Heart left ventricle (tissue), 16 donors: ENCODE results near the gene DVL1. TPM values are rescaled to one million over a fixed set of nuclear protein-coding genes. Genes with fewer than 3 reads are reported as not detected.
A peak's percentile ranks its signal among the peaks of the same experiment; 100 is the strongest.

Source experiments
- ATAC-seq, 4 donors: fragments of 200-7000 bp; cut with Tn5 transposase; one replicate each; pipeline ENCODE4 v1.9.1; 2020 to 2022; ENCODE audit warnings: moderate library complexity in 4 of 4, mild to moderate bottlenecking in 3 of 4, moderate number of reproducible peaks in 1 of 4
- DNase-seq, 5 donors: peaks; one replicate each; pipeline ENCODE4 v3.0.0-alpha.2; 2020
- H3K27ac ChIP-seq, 12 donors: fragments of 200-600 bp; sonication (generic) in 4 of 12; one replicate each; pipeline versions ENCODE4 v1.5.0 to v1.8.0; 2016 to 2022; ENCODE audit warnings: mild to moderate bottlenecking in 2 of 12
- H3K27me3 ChIP-seq, 9 donors: fragments of 200-600 bp; sonication (generic) in 2 of 9; one replicate each; pipeline versions ENCODE4 v1.5.1 to v1.8.0; 2016 to 2022; ENCODE audit warnings: mild to moderate bottlenecking in 3 of 9
- H3K36me3 ChIP-seq, 9 donors: fragments of 200-600 bp; sonication (generic) in 2 of 9; one replicate each; pipeline versions ENCODE4 v1.5.0 to v1.8.0; 2018 to 2022; ENCODE audit warnings: mild to moderate bottlenecking in 2 of 9
- H3K4me1 ChIP-seq, 12 donors: fragments of 200-600 bp; sonication (generic) in 4 of 12; one replicate each; pipeline versions ENCODE4 v1.5.0 to v1.8.0; 2016 to 2022; ENCODE audit warnings: mild to moderate bottlenecking in 3 of 12
- H3K4me3 ChIP-seq, 12 donors: fragments of 200-600 bp; sonication (generic) in 4 of 12; one replicate each; pipeline versions ENCODE4 v1.5.0 to v1.8.0; 2017 to 2022; ENCODE audit warnings: mild to moderate bottlenecking in 9 of 12, moderate library complexity in 4 of 12
- H3K9me3 ChIP-seq, 12 donors: fragments of 200-600 bp; sonication (generic) in 4 of 12; one replicate each; pipeline versions ENCODE4 v1.5.0 to v1.8.0; 2016 to 2022; ENCODE audit warnings: mild to moderate bottlenecking in 1 of 12
- POLR2A ChIP-seq, 2 donors: fragments of 450-650 bp; IDR thresholded peaks; one replicate each; pipeline ENCODE4 v1.6.1; 2017; ENCODE audit warnings: antibody characterized with exemption in 2 of 2, mild to moderate bottlenecking in 2 of 2, moderate library complexity in 2 of 2
- WGBS, 4 donors: extraction: QIAGEN DNeasy Blood & Tissue Kit in 2 of 4; methylation state at CpG; one replicate each; pipeline versions ENCODE4 v1.1.5 to v1.1.7; 2013 to 2018; 5-methylcytosine and 5-hydroxymethylcytosine counted together
- intact Hi-C, 10 donors: fragments of 100-400 bp; cut with DNase I; formaldehyde crosslinking; loops; one replicate each; pipeline versions ENCODE4 v1.11.1 to v1.14.2; 2022
- polyA plus RNA-seq, 2 donors: library from polyadenylated mRNA; stranded (reverse); fragments of 200-250 nt; gene quantifications; one replicate each; pipeline ENCODE4 v1.2.3, GENCODE V29; 2013
- total RNA-seq, 9 donors: library from RNA; depleted of rRNA in 2 of 9; stranded (reverse); fragments of >200 nt in 2 of 9; fragmentation: NEBNext Ultra II Directional in 3 of 9; extraction: Animal tissue kit (Norgen Biotek cat#: 25700) in 3 of 9; gene quantifications; one replicate each; pipeline versions ENCODE4 v1.1.0 to v1.2.4, GENCODE V29; 2016 to 2023
- TF ChIP-seq, protein P1 (sequence below), 12 donors: fragments of 200-600 bp; sonication (generic) in 4 of 12; IDR thresholded peaks; one replicate each; pipeline versions ENCODE4 v1.5.0 to v1.8.0; 2018 to 2022; ENCODE audit warnings: antibody characterized with exemption in 12 of 12, mild to moderate bottlenecking in 5 of 12
- donor health status: ischemic (EF 13 %, LVEDD 7.1; RV severe dilation, severe dysfunction).
- donor health status: healthy with polysubstance abuse.
- donor health status: DM: no; HTN: yes; CAD: no.
- donor health status: DM: no; HTN: no; CAD: no.
- donor health status: ischemic (EF 25% LVEDD 6.9; RV normal size, moderate dysfunction).
- donor health status: ischemic (EF 25% LVEDD 5.7; RV mildly dilated, moderate dysfunction).
- donor health status: healthy.
- donor health status: DM: yes; HTN: yes; CAD: no.
- donor health status: ischemic (EF 35%, LVEDD 5.7; RV mildly dilated, moderate dysfunction).
- donor health status: nonischemic (EF 11% LVEDD 7.7; RV severe dilation, severe dysfunction).
- donor health status: DM: yes; HTN: yes; CAD: no.
- donor health status: PGD.
- donor health status: ischemic (EF 29% LVEDD 5.4; RV normal size, mild dysfunction).
- donor health status: nonischemic (EF 23%, LVEDD 6.1; RV moderate dilation, normal function).

The DVL1 gene
- total and polyA plus RNA-seq, 11 donors: 75.3 to 177 (median 87.1) TPM

DNA sequence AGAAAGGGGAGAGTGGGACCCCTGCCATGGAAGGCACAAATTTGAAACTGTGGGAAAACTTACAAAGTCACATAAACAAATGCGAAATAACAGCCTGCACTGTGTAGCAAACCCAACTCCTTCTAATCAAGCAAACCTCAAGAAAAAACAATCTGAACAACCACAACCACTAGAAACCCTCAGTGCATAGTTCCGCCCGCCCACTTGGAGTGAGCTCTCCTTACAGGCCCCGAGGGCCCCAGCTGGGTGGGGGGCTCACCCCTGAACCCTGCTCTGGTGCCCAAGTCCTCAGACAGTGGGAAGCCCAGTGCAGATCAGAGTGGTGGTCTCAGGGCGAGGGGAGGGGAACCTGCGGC, 10.1 kb upstream of the DVL1 start:
- ATAC-seq (peak in 3 of 4 donors; percentile 17 to 49 (median 21)), DNase-seq (peak in 4 of 5 donors; percentile 21 to 53 (median 32))
- intact Hi-C loops: no loop called here
- Histone ChIP-seq H3K9me3 (no peaks in the 10 kb centered on the region), H3K36me3 (peaks cover 0 to 6% (median 0%) of the 10 kb centered on the region in 9 donors), H3K27ac (peak overlapping the region; percentile 53 to 91 (median 80)), H3K4me1 (peaks cover 0 to 43% (median 18%) of the 10 kb centered on the region in 12 donors), H3K27me3 (peaks cover 3 to 39% (median 14%) of the 10 kb centered on the region in 9 donors), H3K4me3 (peak overlapping the region in 6 of 12 donors; percentile 54 to 81 (median 62))
- TF ChIP-seq POLR2A (IDR thresholded peaks at IDR 0.05): no peak
- TF ChIP-seq, protein P1, sequence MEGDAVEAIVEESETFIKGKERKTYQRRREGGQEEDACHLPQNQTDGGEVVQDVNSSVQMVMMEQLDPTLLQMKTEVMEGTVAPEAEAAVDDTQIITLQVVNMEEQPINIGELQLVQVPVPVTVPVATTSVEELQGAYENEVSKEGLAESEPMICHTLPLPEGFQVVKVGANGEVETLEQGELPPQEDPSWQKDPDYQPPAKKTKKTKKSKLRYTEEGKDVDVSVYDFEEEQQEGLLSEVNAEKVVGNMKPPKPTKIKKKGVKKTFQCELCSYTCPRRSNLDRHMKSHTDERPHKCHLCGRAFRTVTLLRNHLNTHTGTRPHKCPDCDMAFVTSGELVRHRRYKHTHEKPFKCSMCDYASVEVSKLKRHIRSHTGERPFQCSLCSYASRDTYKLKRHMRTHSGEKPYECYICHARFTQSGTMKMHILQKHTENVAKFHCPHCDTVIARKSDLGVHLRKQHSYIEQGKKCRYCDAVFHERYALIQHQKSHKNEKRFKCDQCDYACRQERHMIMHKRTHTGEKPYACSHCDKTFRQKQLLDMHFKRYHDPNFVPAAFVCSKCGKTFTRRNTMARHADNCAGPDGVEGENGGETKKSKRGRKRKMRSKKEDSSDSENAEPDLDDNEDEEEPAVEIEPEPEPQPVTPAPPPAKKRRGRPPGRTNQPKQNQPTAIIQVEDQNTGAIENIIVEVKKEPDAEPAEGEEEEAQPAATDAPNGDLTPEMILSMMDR (IDR thresholded peaks at IDR 0.05): no peak
- WGBS, 4 donors: 75 to 92% (median 77%) methylated on average over 5 to 6 of the region's 6 CpGs

GRCh38 chr1:1358433-1359271, 9.4 kb upstream of the DVL1 start, which contains the start of gene MXRA8:
TSS of gene MXRA8 (minus strand) at chr1:1358555. CDS start at chr1:1358504, 51 bp downstream.
- Histone ChIP-seq H3K36me3 (peaks cover 0 to 11% (median 0%) of the 10 kb centered on the region in 9 donors), H3K9me3 (no peaks in the 10 kb centered on the region), H3K27me3 (peaks cover 4 to 45% (median 20%) of the 10 kb centered on the region in 9 donors), H3K4me3 (peak within 1 kb of the TSS; percentile 6 to 81 (median 54)), H3K4me1 (peaks cover 0 to 50% (median 23%) of the 10 kb centered on the region in 12 donors), H3K27ac (peak within 1 kb of the TSS; percentile 53 to 91 (median 80))
- DNase-seq (peak; percentile 79 to 90 (median 83)), ATAC-seq (peak; percentile 68 to 80 (median 68))
- WGBS, 4 donors: 31 to 34% (median 33%) methylated on average over 20 to 29 of the region's 29 CpGs
- intact Hi-C loops: no loop called here
- TF ChIP-seq POLR2A (IDR thresholded peaks at IDR 0.05): peak in 1 of 2 donors; percentile 57
- TF ChIP-seq, protein P1 (IDR thresholded peaks at IDR 0.05): no peak

GRCh38 chr1:1357871-1358432, 8.7 kb upstream of the DVL1 start:
- ATAC-seq (no peak), DNase-seq (peak in 3 of 5 donors; percentile 15 to 36 (median 26))
- Histone ChIP-seq H3K27ac (peak overlapping the region; percentile 38 to 91 (median 80)), H3K4me3 (peak overlapping the region; percentile 6 to 81 (median 54)), H3K9me3 (no peaks in the 10 kb centered on the region), H3K27me3 (peaks cover 4 to 52% (median 23%) of the 10 kb centered on the region in 9 donors), H3K4me1 (peaks cover 0 to 57% (median 30%) of the 10 kb centered on the region in 12 donors), H3K36me3 (peaks cover 0 to 17% (median 0%) of the 10 kb centered on the region in 9 donors)
- WGBS, 4 donors: 15 to 20% (median 19%) methylated on average over 8 to 18 of the region's 18 CpGs
- TF ChIP-seq, protein P1 (IDR thresholded peaks at IDR 0.05): no peak
- TF ChIP-seq POLR2A (IDR thresholded peaks at IDR 0.05): no peak
- intact Hi-C loops: no loop called here
